H1 (cell line): ENCODE data around the gene C3.
A peak's percentile ranks its signal among the peaks of the same experiment; 100 is the strongest.

Experiments used
- BACH1 ChIP-seq: IDR thresholded peaks from 2 replicates; pipeline ENCODE4 v1.6.1; 2012; ENCODE audit warnings: low read length, improper control_type of control experiment
- CREB1 ChIP-seq: IDR thresholded peaks from 2 replicates; pipeline ENCODE4 v1.6.1; 2012; ENCODE audit warnings: inconsistent platforms
- EP300 ChIP-seq, 2 experiments: IDR thresholded peaks; 1 replicate in 1 of 2; 2 replicates in 1 of 2; pipeline ENCODE4 v1.6.1; 2011 to 2012; ENCODE audit warnings: low read depth in 2 of 2, low read length in 2 of 2, mild to moderate bottlenecking in 2 of 2, borderline replicate concordance in 1 of 2, inconsistent platforms in 1 of 2, moderate library complexity in 1 of 2
- POLR2A ChIP-seq, 2 experiments: IDR thresholded peaks; 1 replicate in 1 of 2; 2 replicates in 1 of 2; pipeline ENCODE4 v1.6.1; 2011; ENCODE audit warnings: low read depth in 2 of 2, low read length in 2 of 2, mild to moderate bottlenecking in 2 of 2; ENCODE audit errors: control extremely low read depth in 1 of 2
- POLR2AphosphoS5 ChIP-seq: IDR thresholded peaks from 2 replicates; pipeline ENCODE4 v1.6.1; 2011; ENCODE audit warnings: low read depth, low read length
- POU5F1 ChIP-seq: IDR thresholded peaks from 2 replicates; pipeline ENCODE4 v1.6.1; 2011; ENCODE audit warnings: low read depth, mild to moderate bottlenecking, low read length, moderate library complexity
- RAD21 ChIP-seq, 2 experiments: IDR thresholded peaks in 1 of 2; conservative IDR thresholded peaks in 1 of 2; 2 replicates each; pipeline ENCODE4 v1.6.1; 2011; ENCODE audit warnings: low read depth in 2 of 2, low read length in 2 of 2, improper control_type of control experiment in 1 of 2, inconsistent platforms in 1 of 2, mild to moderate bottlenecking in 1 of 2, moderate library complexity in 1 of 2
- RFX5 ChIP-seq: IDR thresholded peaks from 2 replicates; pipeline ENCODE4 v1.6.1; 2011; ENCODE audit warnings: low read depth, low read length, improper control_type of control experiment, borderline replicate concordance
- SRF ChIP-seq: IDR thresholded peaks from 2 replicates; pipeline ENCODE4 v1.6.1; 2011; ENCODE audit warnings: mild to moderate bottlenecking, low read depth, low read length, moderate library complexity
- SUZ12 ChIP-seq: fragments of 200-600 bp; sonication (generic); IDR thresholded peaks from 2 replicates; pipeline ENCODE4 v1.6.1; 2012; ENCODE audit warnings: mild to moderate bottlenecking, inconsistent platforms, low read length, moderate library complexity, mixed read lengths
- TBP ChIP-seq: IDR thresholded peaks from 2 replicates; pipeline ENCODE4 v1.6.1; 2011; ENCODE audit warnings: low read depth, low read length, improper control_type of control experiment
- TCF12 ChIP-seq: IDR thresholded peaks from 2 replicates; pipeline ENCODE4 v1.6.1; 2011; ENCODE audit warnings: low read depth, mild to moderate bottlenecking, low read length
- TEAD4 ChIP-seq: IDR thresholded peaks from 2 replicates; pipeline ENCODE4 v1.6.1; 2012; ENCODE audit warnings: low read depth, low read length, inconsistent platforms, mixed read lengths
- TF ChIP-seq, protein P1 (sequence below), 3 experiments: IDR thresholded peaks; 1 replicate in 2 of 3; 2 replicates in 1 of 3; pipeline versions ENCODE4 v1.5.1 to v1.6.1; 2011; ENCODE audit warnings: low read length in 3 of 3, mild to moderate bottlenecking in 3 of 3, inconsistent platforms in 2 of 3, low read depth in 1 of 3, moderate library complexity in 1 of 3; ENCODE audit not compliant: insufficient read depth in 1 of 3; ENCODE audit errors: control extremely low read depth in 1 of 3

DNA sequence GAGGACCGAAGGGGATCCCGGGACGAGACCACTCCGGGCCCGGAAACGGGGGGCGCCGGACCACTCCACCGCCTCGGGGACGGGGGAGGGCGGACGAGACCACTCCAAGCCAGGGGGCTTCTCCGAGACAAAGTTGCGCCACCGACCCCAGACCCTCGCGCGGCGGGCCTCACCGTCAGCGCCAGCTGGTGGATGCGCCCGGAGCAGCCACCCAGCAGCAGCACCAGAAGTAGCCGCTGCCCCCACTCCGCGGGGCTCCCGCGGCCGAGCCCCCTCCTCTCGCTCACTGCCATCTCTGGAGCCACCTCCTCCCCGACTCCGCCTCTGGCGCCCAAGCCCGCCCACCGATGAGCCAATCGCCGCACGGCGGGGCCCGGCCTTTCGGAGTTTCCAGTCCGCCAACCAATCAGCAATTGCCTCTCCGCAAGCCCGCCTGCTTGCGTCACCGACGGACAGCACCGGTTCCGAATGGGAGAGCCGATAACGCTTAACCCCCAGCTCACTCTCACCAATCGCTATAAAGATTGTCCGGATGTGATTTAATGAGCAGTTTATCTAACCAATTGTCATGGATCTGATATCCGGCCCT, 16.9 kb upstream of the C3 start, which contains the start of gene GPR108:
- TF ChIP-seq SRF (no peak), POLR2A (IDR thresholded peaks at IDR 0.05; ENCODE audit: control extremely low read depth in 1 of 2, low read depth in 2 of 2, low read length in 2 of 2) (peak in 1 of 2 experiments; percentile 69; a peak in 2 of 3 replicates), EP300 (IDR thresholded peaks at IDR 0.05; ENCODE audit: borderline replicate concordance in 1 of 2, low read depth in 2 of 2, low read length in 2 of 2) (peak in 1 of 2 experiments; percentile 100; a peak in 2 of 3 replicates), CREB1 (peak; percentile 95), SUZ12 (no peak), POLR2AphosphoS5 (no peak), RAD21 (IDR thresholded peaks at IDR 0.05 in 1 of 2, conservative IDR thresholded peaks at IDR 0.05 in 1 of 2; ENCODE audit: low read depth in 2 of 2, low read length in 2 of 2) (peak in 1 of 2 experiments; percentile 11; a peak in 1 of 4 replicates), TBP (no peak), POU5F1 (no peak), BACH1 (no peak), RFX5 (no peak), TEAD4 (no peak; the same call in 1 of the 2 replicates), TCF12 (no peak)
- TF ChIP-seq, protein P1, sequence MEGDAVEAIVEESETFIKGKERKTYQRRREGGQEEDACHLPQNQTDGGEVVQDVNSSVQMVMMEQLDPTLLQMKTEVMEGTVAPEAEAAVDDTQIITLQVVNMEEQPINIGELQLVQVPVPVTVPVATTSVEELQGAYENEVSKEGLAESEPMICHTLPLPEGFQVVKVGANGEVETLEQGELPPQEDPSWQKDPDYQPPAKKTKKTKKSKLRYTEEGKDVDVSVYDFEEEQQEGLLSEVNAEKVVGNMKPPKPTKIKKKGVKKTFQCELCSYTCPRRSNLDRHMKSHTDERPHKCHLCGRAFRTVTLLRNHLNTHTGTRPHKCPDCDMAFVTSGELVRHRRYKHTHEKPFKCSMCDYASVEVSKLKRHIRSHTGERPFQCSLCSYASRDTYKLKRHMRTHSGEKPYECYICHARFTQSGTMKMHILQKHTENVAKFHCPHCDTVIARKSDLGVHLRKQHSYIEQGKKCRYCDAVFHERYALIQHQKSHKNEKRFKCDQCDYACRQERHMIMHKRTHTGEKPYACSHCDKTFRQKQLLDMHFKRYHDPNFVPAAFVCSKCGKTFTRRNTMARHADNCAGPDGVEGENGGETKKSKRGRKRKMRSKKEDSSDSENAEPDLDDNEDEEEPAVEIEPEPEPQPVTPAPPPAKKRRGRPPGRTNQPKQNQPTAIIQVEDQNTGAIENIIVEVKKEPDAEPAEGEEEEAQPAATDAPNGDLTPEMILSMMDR (IDR thresholded peaks at IDR 0.05; ENCODE audit: control extremely low read depth in 1 of 3, insufficient read depth in 1 of 3, low read depth in 1 of 3, low read length in 3 of 3) = peak in 1 of 3 experiments; percentile 10; a peak in 1 of 4 replicates
